K562 (cell line): Measurements from ENCODE around the gene DGCR2. TPM values are rescaled to one million over a fixed set of nuclear protein-coding genes. Genes with fewer than 3 reads are reported as not detected.

Source experiments
- DEAF1 ChIP-seq: fragments of 450-650 bp; formaldehyde crosslinking; IDR thresholded peaks from 2 replicates; pipeline ENCODE4 v1.4.0; 2020; ENCODE audit warnings: mild to moderate bottlenecking, moderate library complexity
- EHMT2 ChIP-seq: fragments of 450-650 bp; IDR thresholded peaks from 2 replicates; pipeline ENCODE4 v1.6.1; 2018; ENCODE audit warnings: antibody characterized with exemption
- ELK3 ChIP-seq: fragments of 450-650 bp; formaldehyde crosslinking; IDR thresholded peaks from 2 replicates; pipeline ENCODE4 v1.4.0; 2020; ENCODE audit warnings: mild to moderate bottlenecking
- MEIS2 ChIP-seq: fragments of 450-650 bp; IDR thresholded peaks from 2 replicates; pipeline ENCODE4 v1.6.1; 2014; ENCODE audit warnings: mild to moderate bottlenecking; ENCODE audit not compliant: partially characterized antibody
- MGA ChIP-seq: fragments of 450-650 bp; IDR thresholded peaks from 2 replicates; pipeline ENCODE4 v1.6.1; 2016; ENCODE audit warnings: mild to moderate bottlenecking, moderate library complexity
- MTF1 ChIP-seq: fragments of 250-450 bp; sonication (Bioruptor Pico); IDR thresholded peaks from 2 replicates; pipeline ENCODE4 v1.9.0; 2021; ENCODE audit warnings: moderate library complexity, mild to moderate bottlenecking, inconsistent platforms, borderline replicate concordance
- NFE2L1 ChIP-seq: fragments of 450-650 bp; IDR thresholded peaks from 2 replicates; pipeline ENCODE4 v1.6.1; 2016; ENCODE audit warnings: missing genetic modification characterization, low read depth, mild to moderate bottlenecking, missing compliant biosample characterization, moderate library complexity, borderline replicate concordance
- RBM34 ChIP-seq: fragments of 200-400 bp; formaldehyde crosslinking; IDR thresholded peaks from 2 replicates; pipeline ENCODE4 v1.6.1; 2018; ENCODE audit warnings: low read length, borderline replicate concordance; ENCODE audit not compliant: insufficient read depth
- TEAD4 ChIP-seq, 2 experiments: sonication (generic) in 1 of 2; formaldehyde crosslinking in 1 of 2; IDR thresholded peaks; 2 replicates each; pipeline versions ENCODE4 v1.6.1 to v1.8.0; 2012 to 2022; ENCODE audit warnings: borderline replicate concordance in 1 of 2, inconsistent platforms in 1 of 2, low read length in 1 of 2, mild to moderate bottlenecking in 1 of 2, missing genetic modification reagents in 1 of 2
- ZNF449 ChIP-seq: fragments of 250-450 bp; sonication (Bioruptor Pico); IDR thresholded peaks from 2 replicates; pipeline ENCODE4 v1.8.0; 2022; ENCODE audit warnings: moderate library complexity, mild to moderate bottlenecking, inconsistent platforms
- ZNF79 ChIP-seq: fragments of 250-450 bp; sonication (Bioruptor Pico); IDR thresholded peaks from 2 replicates; pipeline ENCODE4 v1.4.0; 2020; ENCODE audit warnings: low read depth, mild to moderate bottlenecking, moderate library complexity
- polyA plus RNA-seq, 8 experiments: library from polyadenylated mRNA; depleted of rRNA in 4 of 8; stranded (reverse) in 5 of 8; unstranded in 3 of 8; fragments of >200 nt; fragmentation: Nextera tagmentation in 2 of 8; fragmentation: Illumina TruSeq in 1 of 8; extraction: Ambion mirVana in 2 of 8; extraction: Trizol in 1 of 8; gene quantifications; 2 replicates each; pipeline versions ENCODE4 v1.2.1 to v1.2.3, GENCODE V29; 2011 to 2014; ENCODE audit warnings: inconsistent platforms in 1 of 8, missing spikeins in 1 of 8
- total RNA-seq, 7 experiments: library from RNA; depleted of rRNA in 6 of 7; stranded (reverse); fragments of >200 nt in 6 of 7; fragmentation: Illumina TruSeq in 2 of 7; extraction: Trizol in 2 of 7; gene quantifications; 2 replicates each; pipeline versions ENCODE4 v1.2.1 to v1.2.3, GENCODE V29; 2011 to 2021; ENCODE audit warnings: low replicate concordance in 1 of 7

DGCR2 gene
- total and polyA plus RNA-seq, 9 of the 15 experiments (the other 6 are each of a cell fraction or from before 2014, with no cell fraction given), result 0.69 to 101 (median 56.4) TPM

- TF ChIP-seq MGA, result no peak
- no peak for TF ChIP-seq TEAD4 (IDR thresholded peaks at IDR 0.05; ENCODE audit: low read length)
- TF ChIP-seq TEAD4 (CRISPR knock-in tag; IDR thresholded peaks at IDR 0.05; ENCODE audit: borderline replicate concordance), result no peak
- TF ChIP-seq MTF1 (CRISPR knock-in tag), result 0 out of 2 replicates have a peak, but pooled peaks have one; percentile 35
- no peak for TF ChIP-seq MEIS2
- 0 out of 2 replicates have a peak, but pooled peaks have one; percentile 18 for TF ChIP-seq ZNF79 (CRISPR knock-in tag)
- TF ChIP-seq ZNF449, result 0 out of 2 replicates have a peak, but pooled peaks have one; percentile 9
- no peak for TF ChIP-seq ELK3
- no peak for TF ChIP-seq NFE2L1 (tag)
- 0 out of 2 replicates have a peak, but pooled peaks have one; percentile 6 for TF ChIP-seq DEAF1
- TF ChIP-seq EHMT2, result no peak
- no peak for TF ChIP-seq RBM34
Measured at GRCh38 chr22:19050117-19050516, 72.1 kb downstream of the DGCR2 start (continued).
